Astrocyte of the spinal cord (primary cell): Measurements from ENCODE around the gene CTXN2.
A peak's percentile ranks its signal among the peaks of the same experiment; 100 is the strongest.

ENCODE experiments used
- DNase-seq: peaks from one replicate; pipeline ENCODE4 v3.0.0; 2011; ENCODE audit warnings: low read depth, low spot score
- H3K4me3 ChIP-seq: 2 replicates; pipeline ENCODE4 v1.5.1; 2011; ENCODE audit warnings: low read depth, mild to moderate bottlenecking, low read length, moderate library complexity
- in situ Hi-C: cut with HindIII; loops from 2 replicates; pipeline ENCODE4 v1.10.0; 2017; ENCODE audit warnings: low sequenced_read_pairs
- TF ChIP-seq, protein P1 (sequence below): IDR thresholded peaks from 2 replicates; pipeline ENCODE4 v1.5.1; 2012; ENCODE audit warnings: low read depth, mild to moderate bottlenecking, low read length, inconsistent platforms

The CTXN2 gene

DNA sequence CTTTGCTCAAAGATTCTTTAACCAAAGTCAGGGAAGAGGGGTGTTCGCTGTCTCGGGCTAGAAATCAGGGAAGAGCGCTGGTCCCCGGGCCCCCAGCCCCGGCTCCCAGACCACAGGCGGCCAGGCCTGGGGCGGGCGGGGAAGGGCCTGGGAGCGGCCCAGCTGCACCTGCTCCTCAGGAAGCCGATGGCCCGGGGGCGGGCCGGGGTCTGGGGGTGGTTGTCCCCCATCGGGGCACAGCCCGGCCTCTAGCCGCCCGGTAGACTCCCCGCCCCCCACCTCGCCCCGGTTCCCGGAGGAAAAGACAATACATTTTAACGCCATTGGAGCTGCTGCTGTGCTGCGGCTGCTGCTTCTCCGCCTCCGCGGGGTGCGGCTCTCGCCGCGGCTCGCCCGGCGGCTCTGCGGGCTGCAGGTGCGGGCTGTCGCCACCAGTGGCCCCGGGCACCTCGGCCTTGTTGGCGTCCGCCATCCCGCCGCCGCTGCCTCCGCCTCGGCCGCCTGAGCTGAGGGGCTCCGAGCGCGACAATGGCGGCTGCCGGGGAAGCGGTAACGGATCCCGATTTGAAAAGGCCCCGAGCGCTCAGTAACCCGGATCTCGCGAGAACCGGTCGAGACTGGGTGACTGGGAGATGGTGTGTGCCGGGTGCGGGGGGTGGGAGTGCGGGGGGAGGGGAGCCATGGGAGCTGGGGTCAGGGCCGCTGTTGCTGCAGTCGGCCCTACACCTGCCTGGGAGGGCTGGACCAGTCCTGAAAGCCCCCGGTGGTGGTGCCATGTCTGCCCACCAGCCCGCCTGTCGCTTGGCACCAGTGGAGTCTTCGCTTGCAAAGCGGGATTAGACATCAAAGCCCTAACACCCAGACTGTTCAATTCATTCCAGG lies 13.5 kb upstream of the CTXN2 start, which contains the start of gene MYEF2:
TSS of gene MYEF2 (minus strand) at position 530 of the 882 bp plus-strand sequence. CDS start at position 472, 58 bp downstream.
- TF ChIP-seq, protein P1, sequence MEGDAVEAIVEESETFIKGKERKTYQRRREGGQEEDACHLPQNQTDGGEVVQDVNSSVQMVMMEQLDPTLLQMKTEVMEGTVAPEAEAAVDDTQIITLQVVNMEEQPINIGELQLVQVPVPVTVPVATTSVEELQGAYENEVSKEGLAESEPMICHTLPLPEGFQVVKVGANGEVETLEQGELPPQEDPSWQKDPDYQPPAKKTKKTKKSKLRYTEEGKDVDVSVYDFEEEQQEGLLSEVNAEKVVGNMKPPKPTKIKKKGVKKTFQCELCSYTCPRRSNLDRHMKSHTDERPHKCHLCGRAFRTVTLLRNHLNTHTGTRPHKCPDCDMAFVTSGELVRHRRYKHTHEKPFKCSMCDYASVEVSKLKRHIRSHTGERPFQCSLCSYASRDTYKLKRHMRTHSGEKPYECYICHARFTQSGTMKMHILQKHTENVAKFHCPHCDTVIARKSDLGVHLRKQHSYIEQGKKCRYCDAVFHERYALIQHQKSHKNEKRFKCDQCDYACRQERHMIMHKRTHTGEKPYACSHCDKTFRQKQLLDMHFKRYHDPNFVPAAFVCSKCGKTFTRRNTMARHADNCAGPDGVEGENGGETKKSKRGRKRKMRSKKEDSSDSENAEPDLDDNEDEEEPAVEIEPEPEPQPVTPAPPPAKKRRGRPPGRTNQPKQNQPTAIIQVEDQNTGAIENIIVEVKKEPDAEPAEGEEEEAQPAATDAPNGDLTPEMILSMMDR = no peak
- DNase-seq = peak; percentile 75
- peak within 1 kb of the TSS; percentile 58 for H3K4me3 ChIP-seq
- in situ Hi-C loops = no loop called here

DNA sequence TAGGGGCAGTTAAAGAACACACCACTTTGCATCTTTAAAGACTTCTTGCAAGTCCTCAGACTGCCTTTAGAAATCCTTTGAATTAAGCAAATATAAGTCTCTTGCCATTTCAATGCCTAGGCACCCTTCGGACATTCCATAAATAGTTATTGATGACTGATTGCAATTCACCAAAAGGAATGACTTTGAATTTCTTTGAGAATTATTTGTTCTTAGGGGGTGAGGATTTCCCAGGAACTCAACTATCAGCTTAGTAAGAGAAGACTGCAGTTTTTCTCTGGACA lies 12.9 kb upstream of the CTXN2 start:
- in situ Hi-C loops = no loop called here
- TF ChIP-seq, protein P1 = no peak
- peak overlapping the region; percentile 58 for H3K4me3 ChIP-seq

DNA sequence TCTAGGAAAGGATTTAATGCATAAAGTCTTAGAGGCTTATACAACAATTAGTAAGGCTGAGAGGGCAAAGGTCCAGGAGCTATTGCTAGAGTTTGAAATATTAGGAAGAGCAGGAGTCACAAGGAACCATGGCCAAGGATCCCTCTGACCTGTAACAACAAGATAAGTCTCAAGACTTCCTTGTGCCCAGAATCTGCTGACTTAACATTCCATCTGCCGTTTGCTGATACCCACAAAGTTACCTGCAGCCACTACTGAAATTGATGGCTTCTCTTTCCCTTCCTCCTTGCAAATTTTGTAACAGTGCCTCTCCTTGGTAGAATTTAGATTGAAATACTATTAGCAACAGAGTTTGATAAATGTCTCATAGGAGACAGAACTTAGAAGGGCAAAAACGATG lies 8.7 kb upstream of the CTXN2 start:
- TF ChIP-seq, protein P1 = no peak
- in situ Hi-C loops = no loop called here
- no peak overlapping the region for H3K4me3 ChIP-seq
- DNase-seq = no peak

More for the DNA sequence above, 12.9 kb upstream of the CTXN2 start:
- DNase-seq = no peak

DNA sequence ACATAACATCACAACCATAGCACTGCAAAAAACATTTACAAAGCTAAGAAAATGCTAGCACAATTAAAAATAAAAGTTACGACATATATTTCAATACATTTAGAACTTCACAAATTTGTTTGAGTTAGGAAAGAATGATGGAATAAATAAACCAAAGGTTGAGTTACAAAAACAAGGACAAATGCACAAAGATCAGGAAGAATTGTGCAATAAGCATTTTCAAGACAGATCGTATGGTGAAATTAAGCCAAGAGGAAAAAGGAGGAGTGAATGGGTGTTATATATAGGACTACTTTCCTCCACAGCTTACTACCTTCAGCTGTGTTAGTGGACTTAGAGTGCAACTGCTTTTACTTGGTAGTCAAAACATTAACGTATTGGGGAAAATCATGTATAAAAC lies 5.9 kb upstream of the CTXN2 start:
- no peak overlapping the region for H3K4me3 ChIP-seq
- no peak for DNase-seq
- in situ Hi-C loops = no loop called here
- TF ChIP-seq, protein P1 = no peak

DNA sequence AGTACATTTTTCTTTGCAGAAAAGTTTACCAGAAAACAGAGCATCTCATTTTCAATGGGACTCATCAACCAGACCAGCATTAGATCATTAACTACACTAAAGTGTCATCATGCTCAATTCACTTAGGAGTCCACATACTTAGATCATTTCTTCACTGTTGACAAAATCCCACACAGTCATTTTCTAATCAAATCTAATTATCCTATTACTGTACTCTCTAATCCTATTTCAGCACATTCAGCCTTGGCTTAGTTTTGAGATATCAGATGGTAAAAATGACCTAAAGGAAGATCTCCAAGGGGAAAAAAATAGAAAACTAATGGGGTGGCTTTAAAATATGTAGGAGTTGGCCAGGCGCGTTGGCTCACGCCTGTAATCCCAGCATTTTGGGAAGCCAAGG lies 5.2 kb upstream of the CTXN2 start:
- in situ Hi-C loops = no loop called here
- no peak overlapping the region for H3K4me3 ChIP-seq
- TF ChIP-seq, protein P1 = no peak
- no peak for DNase-seq

DNA sequence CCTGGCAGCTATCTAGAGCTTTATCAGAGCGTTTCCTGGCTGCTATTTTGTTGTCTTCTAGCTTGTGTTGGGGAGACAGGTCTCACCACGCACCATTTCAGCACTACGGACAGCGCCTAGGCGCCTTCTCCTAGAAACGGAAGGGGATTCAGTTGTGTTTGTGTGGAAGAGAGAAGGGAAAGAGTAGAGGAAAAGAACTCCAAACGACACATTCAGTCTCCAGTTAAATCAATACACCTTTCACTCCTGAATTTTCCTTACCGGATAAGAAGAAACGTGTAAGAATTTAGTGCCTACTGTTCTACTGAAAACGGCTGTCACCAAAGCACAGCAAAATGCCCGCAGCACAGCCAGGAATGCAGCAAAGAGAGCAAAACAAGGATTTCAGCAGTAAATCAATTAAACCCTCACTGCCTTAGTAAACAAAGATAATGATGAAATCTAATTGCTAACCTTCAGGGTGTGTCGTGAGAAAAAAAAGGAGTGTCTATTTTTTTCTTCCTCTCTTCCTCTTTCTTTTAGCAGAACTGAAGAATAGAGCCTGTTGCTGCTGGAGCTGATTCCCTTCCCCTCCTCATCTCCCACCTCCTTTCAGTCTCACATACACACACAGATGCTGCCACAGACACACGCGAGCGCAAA lies 412 bp upstream of the CTXN2 start:
- peak overlapping the region; percentile 14 for H3K4me3 ChIP-seq
- TF ChIP-seq, protein P1 = no peak
- in situ Hi-C loops = no loop called here
- DNase-seq = peak; percentile 82
